SK-N-SH treated with all-trans-retinoic acid at 6 μM for 48 hours (cell line): ENCODE data around the gene BANP.

Experiments used
- ATAC-seq: fragments of 200-7000 bp; cut with Tn5 transposase; 3 replicates; pipeline ENCODE4 v1.9.1; 2020; ENCODE audit warnings: mild to moderate bottlenecking, moderate library complexity
- ARNTL ChIP-seq: fragments of 450-650 bp; formaldehyde crosslinking; IDR thresholded peaks from 2 replicates; pipeline ENCODE4 v1.5.0; 2020; ENCODE audit warnings: low read depth, mild to moderate bottlenecking, moderate library complexity, borderline replicate concordance
- BACH2 ChIP-seq: fragments of 250-450 bp; sonication (Bioruptor Pico); IDR thresholded peaks from 2 replicates; pipeline ENCODE4 v1.9.0; 2021; ENCODE audit warnings: mild to moderate bottlenecking, borderline replicate concordance
- CSDC2 ChIP-seq: fragments of 250-450 bp; sonication (Bioruptor Pico); IDR thresholded peaks from 2 replicates; pipeline ENCODE4 v1.5.0; 2020; ENCODE audit warnings: mild to moderate bottlenecking, moderate library complexity
- ESRRG ChIP-seq: fragments of 250-450 bp; sonication (Bioruptor Pico); IDR thresholded peaks from 2 replicates; pipeline ENCODE4 v1.6.1; 2021; ENCODE audit warnings: mild to moderate bottlenecking
- GLIS3 ChIP-seq: fragments of 250-450 bp; sonication (Bioruptor Pico); IDR thresholded peaks from 2 replicates; pipeline ENCODE4 v1.5.0; 2020; ENCODE audit warnings: mild to moderate bottlenecking, moderate library complexity
- ISL1 ChIP-seq: fragments of 250-450 bp; sonication (Bioruptor Pico); IDR thresholded peaks from 2 replicates; pipeline ENCODE4 v2.1.2; 2022; ENCODE audit warnings: mild to moderate bottlenecking, moderate library complexity
- OSR1 ChIP-seq: fragments of 250-450 bp; sonication (Bioruptor Pico); IDR thresholded peaks from 2 replicates; pipeline ENCODE4 v1.8.0; 2022; ENCODE audit warnings: moderate library complexity, mild to moderate bottlenecking, inconsistent platforms
- POU6F1 ChIP-seq: fragments of 250-450 bp; sonication (Bioruptor Pico); IDR thresholded peaks from 2 replicates; pipeline ENCODE4 v1.8.0; 2021; ENCODE audit warnings: low read depth, mild to moderate bottlenecking, moderate library complexity, borderline replicate concordance
- PPARA ChIP-seq: fragments of 250-450 bp; sonication (Bioruptor Pico); IDR thresholded peaks from 2 replicates; pipeline ENCODE4 v1.5.0; 2020; ENCODE audit warnings: mild to moderate bottlenecking, borderline replicate concordance
- RARB ChIP-seq: fragments of 250-450 bp; sonication (Bioruptor Pico); IDR thresholded peaks from 2 replicates; pipeline ENCODE4 v1.8.0; 2021; ENCODE audit warnings: mild to moderate bottlenecking, moderate library complexity
- SNAI2 ChIP-seq: fragments of 250-450 bp; sonication (Bioruptor Pico); IDR thresholded peaks from 2 replicates; pipeline ENCODE4 v1.5.0; 2020; ENCODE audit warnings: mild to moderate bottlenecking, moderate library complexity
- TOX ChIP-seq: fragments of 250-450 bp; sonication (Bioruptor Pico); IDR thresholded peaks from 2 replicates; pipeline ENCODE4 v1.8.0; 2021; ENCODE audit warnings: mild to moderate bottlenecking, moderate library complexity, borderline replicate concordance
- TSHZ2 ChIP-seq: fragments of 250-450 bp; sonication (Bioruptor Pico); IDR thresholded peaks from 2 replicates; pipeline ENCODE4 v1.5.0; 2020; ENCODE audit warnings: mild to moderate bottlenecking, moderate library complexity
- ZC3H10 ChIP-seq: fragments of 250-450 bp; sonication (Bioruptor Pico); IDR thresholded peaks from 2 replicates; pipeline ENCODE4 v1.5.1; 2021; ENCODE audit warnings: mild to moderate bottlenecking, moderate library complexity
- ZFP3 ChIP-seq: fragments of 250-450 bp; sonication (Bioruptor Pico); IDR thresholded peaks from 2 replicates; pipeline ENCODE4 v1.5.0; 2020; ENCODE audit warnings: mild to moderate bottlenecking, moderate library complexity
- ZFP30 ChIP-seq: fragments of 450-650 bp; formaldehyde crosslinking; IDR thresholded peaks from 2 replicates; pipeline ENCODE4 v1.5.0; 2022; ENCODE audit warnings: mild to moderate bottlenecking, moderate library complexity
- ZNF565 ChIP-seq: fragments of 450-650 bp; formaldehyde crosslinking; conservative IDR thresholded peaks from 2 replicates; pipeline ENCODE4 v1.5.0; 2020; ENCODE audit warnings: low read depth, mild to moderate bottlenecking, moderate library complexity
- ZNF70 ChIP-seq: fragments of 450-650 bp; formaldehyde crosslinking; IDR thresholded peaks from 2 replicates; pipeline ENCODE4 v1.5.0; 2020; ENCODE audit warnings: mild to moderate bottlenecking, moderate library complexity
- ZNF8 ChIP-seq: fragments of 450-650 bp; formaldehyde crosslinking; IDR thresholded peaks from 2 replicates; pipeline ENCODE4 v1.5.0; 2020; ENCODE audit warnings: mild to moderate bottlenecking, moderate library complexity
- TF ChIP-seq, protein P1 (sequence below): fragments of 250-450 bp; sonication (Bioruptor Pico); IDR thresholded peaks from 2 replicates; pipeline ENCODE4 v1.5.1; 2021; ENCODE audit warnings: mild to moderate bottlenecking, moderate library complexity
- TF ChIP-seq, protein P2 (sequence below): fragments of 250-450 bp; sonication (Bioruptor Pico); IDR thresholded peaks from 2 replicates; pipeline ENCODE4 v1.8.0; 2020; ENCODE audit warnings: mild to moderate bottlenecking, moderate library complexity, borderline replicate concordance

BANP gene

GRCh38 chr16:87960852-87961251, 9.6 kb downstream of the BANP start:
- TF ChIP-seq ZFP30 (CRISPR knock-in tag) (no peak), ESRRG (CRISPR knock-in tag) (no peak), GLIS3 (CRISPR knock-in tag) (no peak), TOX (CRISPR knock-in tag) (no peak)
- TF ChIP-seq, protein P1, sequence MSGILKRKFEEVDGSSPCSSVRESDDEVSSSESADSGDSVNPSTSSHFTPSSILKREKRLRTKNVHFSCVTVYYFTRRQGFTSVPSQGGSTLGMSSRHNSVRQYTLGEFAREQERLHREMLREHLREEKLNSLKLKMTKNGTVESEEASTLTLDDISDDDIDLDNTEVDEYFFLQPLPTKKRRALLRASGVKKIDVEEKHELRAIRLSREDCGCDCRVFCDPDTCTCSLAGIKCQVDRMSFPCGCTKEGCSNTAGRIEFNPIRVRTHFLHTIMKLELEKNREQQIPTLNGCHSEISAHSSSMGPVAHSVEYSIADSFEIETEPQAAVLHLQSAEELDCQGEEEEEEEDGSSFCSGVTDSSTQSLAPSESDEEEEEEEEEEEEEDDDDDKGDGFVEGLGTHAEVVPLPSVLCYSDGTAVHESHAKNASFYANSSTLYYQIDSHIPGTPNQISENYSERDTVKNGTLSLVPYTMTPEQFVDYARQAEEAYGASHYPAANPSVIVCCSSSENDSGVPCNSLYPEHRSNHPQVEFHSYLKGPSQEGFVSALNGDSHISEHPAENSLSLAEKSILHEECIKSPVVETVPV = no peak
- no peak for ATAC-seq

GRCh38 chr16:87961623-87962022, 10.4 kb downstream of the BANP start:
- ATAC-seq = no peak
- TF ChIP-seq TOX (CRISPR knock-in tag) (no peak), BACH2 (CRISPR knock-in tag) (no peak), ZFP30 (CRISPR knock-in tag) (no peak), ISL1 (CRISPR knock-in tag) (no peak), POU6F1 (CRISPR knock-in tag) (no peak), TSHZ2 (CRISPR knock-in tag) (no peak), ESRRG (CRISPR knock-in tag) (no peak), RARB (no peak), OSR1 (no peak), ZC3H10 (no peak)

- peak; percentile 75 for ATAC-seq
- TF ChIP-seq PPARA (CRISPR knock-in tag) (no peak), ZFP30 (CRISPR knock-in tag) (no peak), POU6F1 (CRISPR knock-in tag) (no peak), ZNF70 (no peak), ZNF8 (CRISPR knock-in tag) (no peak), RARB (no peak), ESRRG (CRISPR knock-in tag) (no peak), ZNF565 (CRISPR knock-in tag) (no peak), ISL1 (CRISPR knock-in tag) (no peak), CSDC2 (no peak), ARNTL (no peak), GLIS3 (CRISPR knock-in tag) (no peak)
- TF ChIP-seq, protein P2, sequence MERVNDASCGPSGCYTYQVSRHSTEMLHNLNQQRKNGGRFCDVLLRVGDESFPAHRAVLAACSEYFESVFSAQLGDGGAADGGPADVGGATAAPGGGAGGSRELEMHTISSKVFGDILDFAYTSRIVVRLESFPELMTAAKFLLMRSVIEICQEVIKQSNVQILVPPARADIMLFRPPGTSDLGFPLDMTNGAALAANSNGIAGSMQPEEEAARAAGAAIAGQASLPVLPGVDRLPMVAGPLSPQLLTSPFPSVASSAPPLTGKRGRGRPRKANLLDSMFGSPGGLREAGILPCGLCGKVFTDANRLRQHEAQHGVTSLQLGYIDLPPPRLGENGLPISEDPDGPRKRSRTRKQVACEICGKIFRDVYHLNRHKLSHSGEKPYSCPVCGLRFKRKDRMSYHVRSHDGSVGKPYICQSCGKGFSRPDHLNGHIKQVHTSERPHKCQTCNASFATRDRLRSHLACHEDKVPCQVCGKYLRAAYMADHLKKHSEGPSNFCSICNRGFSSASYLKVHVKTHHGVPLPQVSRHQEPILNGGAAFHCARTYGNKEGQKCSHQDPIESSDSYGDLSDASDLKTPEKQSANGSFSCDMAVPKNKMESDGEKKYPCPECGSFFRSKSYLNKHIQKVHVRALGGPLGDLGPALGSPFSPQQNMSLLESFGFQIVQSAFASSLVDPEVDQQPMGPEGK (CRISPR knock-in tag) = no peak
Measured at GRCh38 chr16:87963400-87963799, 12.2 kb downstream of the BANP start.

- ATAC-seq = no peak
- TF ChIP-seq ZFP3 (no peak), GLIS3 (CRISPR knock-in tag) (no peak), PPARA (CRISPR knock-in tag) (no peak), SNAI2 (CRISPR knock-in tag) (no peak), TSHZ2 (CRISPR knock-in tag) (no peak), ZNF8 (CRISPR knock-in tag) (no peak), RARB (no peak), ARNTL (no peak), ISL1 (CRISPR knock-in tag) (no peak)
Measured at GRCh38 chr16:87964049-87964659, 12.9 kb downstream of the BANP start.
